ENCODE results near the gene SERPING1.

GRCh38 chr11:57653163-57653562, 55.7 kb downstream of the SERPING1 start:
- TF ChIP-seq, protein P1, sequence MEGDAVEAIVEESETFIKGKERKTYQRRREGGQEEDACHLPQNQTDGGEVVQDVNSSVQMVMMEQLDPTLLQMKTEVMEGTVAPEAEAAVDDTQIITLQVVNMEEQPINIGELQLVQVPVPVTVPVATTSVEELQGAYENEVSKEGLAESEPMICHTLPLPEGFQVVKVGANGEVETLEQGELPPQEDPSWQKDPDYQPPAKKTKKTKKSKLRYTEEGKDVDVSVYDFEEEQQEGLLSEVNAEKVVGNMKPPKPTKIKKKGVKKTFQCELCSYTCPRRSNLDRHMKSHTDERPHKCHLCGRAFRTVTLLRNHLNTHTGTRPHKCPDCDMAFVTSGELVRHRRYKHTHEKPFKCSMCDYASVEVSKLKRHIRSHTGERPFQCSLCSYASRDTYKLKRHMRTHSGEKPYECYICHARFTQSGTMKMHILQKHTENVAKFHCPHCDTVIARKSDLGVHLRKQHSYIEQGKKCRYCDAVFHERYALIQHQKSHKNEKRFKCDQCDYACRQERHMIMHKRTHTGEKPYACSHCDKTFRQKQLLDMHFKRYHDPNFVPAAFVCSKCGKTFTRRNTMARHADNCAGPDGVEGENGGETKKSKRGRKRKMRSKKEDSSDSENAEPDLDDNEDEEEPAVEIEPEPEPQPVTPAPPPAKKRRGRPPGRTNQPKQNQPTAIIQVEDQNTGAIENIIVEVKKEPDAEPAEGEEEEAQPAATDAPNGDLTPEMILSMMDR (IDR thresholded peaks at IDR 0.05): no peak
- TF ChIP-seq EZH2 (IDR thresholded peaks at IDR 0.05; ENCODE audit: borderline replicate concordance, insufficient read depth, low read depth, low read length, poor library complexity, severe bottlenecking): no peak
